KMS-11 (cell line): ENCODE data around the gene BRF1.

Source experiments
- H2AFZ ChIP-seq: fragments of 200-600 bp; sonication (generic); 2 replicates; pipeline ENCODE4 v1.6.1; 2016; ENCODE audit warnings: antibody characterized with exemption, mixed run types, low read depth
- H3K27ac ChIP-seq: fragments of 200-600 bp; sonication (generic); 2 replicates; pipeline ENCODE4 v1.6.1; 2016; ENCODE audit warnings: mild to moderate bottlenecking, mixed run types
- H3K27me3 ChIP-seq: fragments of 200-600 bp; sonication (generic); 2 replicates; pipeline ENCODE4 v1.6.1; 2017; ENCODE audit warnings: mild to moderate bottlenecking, low read depth, mixed run types, moderate library complexity; ENCODE audit not compliant: insufficient read depth
- H3K36me3 ChIP-seq: fragments of 200-600 bp; sonication (generic); 2 replicates; pipeline ENCODE4 v1.6.1; 2017; ENCODE audit warnings: mild to moderate bottlenecking, mixed run types; ENCODE audit not compliant: insufficient read depth
- H3K4me1 ChIP-seq: fragments of 200-600 bp; sonication (generic); 2 replicates; pipeline ENCODE4 v1.6.1; 2016; ENCODE audit warnings: mild to moderate bottlenecking, low read depth, mixed run types; ENCODE audit not compliant: poor library complexity, severe bottlenecking
- H3K4me2 ChIP-seq: fragments of 200-600 bp; sonication (generic); 2 replicates; pipeline ENCODE4 v1.7.0; 2016; ENCODE audit warnings: mild to moderate bottlenecking, mixed run types
- H3K4me3 ChIP-seq: fragments of 200-600 bp; sonication (generic); IDR thresholded peaks from 2 replicates; pipeline ENCODE4 v1.6.1; 2017; ENCODE audit warnings: low read depth, low read length, mixed read lengths; ENCODE audit not compliant: insufficient read depth
- H3K79me2 ChIP-seq: fragments of 200-600 bp; sonication (generic); 2 replicates; pipeline ENCODE4 v1.6.1; 2016; ENCODE audit warnings: low read depth, mixed run types; ENCODE audit not compliant: insufficient read depth
- H3K9ac ChIP-seq: fragments of 200-600 bp; sonication (generic); 2 replicates; pipeline ENCODE4 v1.6.1; 2016; ENCODE audit warnings: mild to moderate bottlenecking, mixed run types
- H4K20me1 ChIP-seq: fragments of 200-600 bp; sonication (generic); 2 replicates; pipeline ENCODE4 v1.6.1; 2016; ENCODE audit warnings: mild to moderate bottlenecking, mixed run types; ENCODE audit not compliant: insufficient read depth
- CTCF ChIP-seq: fragments of 200-600 bp; sonication (generic); conservative IDR thresholded peaks from 2 replicates; pipeline ENCODE4 v1.6.1; 2017; ENCODE audit warnings: low read depth, mild to moderate bottlenecking, antibody characterized with exemption, low read length, moderate library complexity, mixed read lengths

BRF1 gene

GRCh38 chr14:105261781-105262180 is 39.0 kb downstream of the BRF1 start:
- no peak overlapping the region for H3K4me3 ChIP-seq
- H3K27me3 ChIP-seq: no peaks in the 10 kb centered on the region
- no peak overlapping the region for H2AFZ ChIP-seq
- no peaks in the 10 kb centered on the region for H3K36me3 ChIP-seq
- TF ChIP-seq CTCF: no peak
- H3K4me1 ChIP-seq: no peaks in the 10 kb centered on the region
- H3K27ac ChIP-seq: no peak overlapping the region
- H4K20me1 ChIP-seq: no peaks in the 10 kb centered on the region
- no peak overlapping the region for H3K4me2 ChIP-seq
- H3K79me2 ChIP-seq: no peaks in the 10 kb centered on the region
- no peak overlapping the region for H3K9ac ChIP-seq

DNA sequence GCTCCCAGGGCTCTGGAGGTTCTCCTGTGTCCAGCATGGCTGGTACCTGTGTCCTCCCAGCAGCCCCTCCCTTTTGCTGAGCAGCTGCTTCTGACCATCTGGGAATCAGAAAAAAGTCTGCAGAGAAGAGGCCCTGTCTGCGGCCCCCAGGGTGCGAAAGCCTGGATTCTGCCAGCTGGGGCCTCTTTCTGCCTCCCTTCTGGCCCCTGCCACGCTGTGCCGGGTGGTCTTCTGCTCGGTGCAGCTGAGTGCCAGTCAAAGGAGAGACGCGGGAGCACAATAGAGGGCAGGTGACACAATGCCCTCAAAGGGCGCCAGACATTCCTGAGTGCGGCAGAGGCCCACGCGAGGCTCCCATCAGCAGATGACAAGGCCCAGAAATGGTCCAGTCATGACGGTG is 39.8 kb downstream of the BRF1 start:
- no peak overlapping the region for H3K4me3 ChIP-seq
- no peaks in the 10 kb centered on the region for H3K79me2 ChIP-seq
- no peak for TF ChIP-seq CTCF
- peaks cover 4% of the 10 kb centered on the region for H3K4me1 ChIP-seq
- H3K27me3 ChIP-seq: no peaks in the 10 kb centered on the region
- H3K27ac ChIP-seq: no peak overlapping the region
- H4K20me1 ChIP-seq: no peaks in the 10 kb centered on the region
- H2AFZ ChIP-seq: no peak overlapping the region
- no peak overlapping the region for H3K9ac ChIP-seq
- H3K36me3 ChIP-seq: no peaks in the 10 kb centered on the region
- no peak overlapping the region for H3K4me2 ChIP-seq

- no peaks in the 10 kb centered on the region for H3K36me3 ChIP-seq
- no peak overlapping the region for H3K4me3 ChIP-seq
- TF ChIP-seq CTCF: no peak
- H3K27ac ChIP-seq: no peak overlapping the region
- H2AFZ ChIP-seq: no peak overlapping the region
- H4K20me1 ChIP-seq: no peaks in the 10 kb centered on the region
- no peak overlapping the region for H3K4me2 ChIP-seq
- no peak overlapping the region for H3K9ac ChIP-seq
- peaks cover 20% of the 10 kb centered on the region for H3K4me1 ChIP-seq
- no peaks in the 10 kb centered on the region for H3K79me2 ChIP-seq
- no peaks in the 10 kb centered on the region for H3K27me3 ChIP-seq
These were observed 42.0 kb downstream of the BRF1 start for GRCh38 chr14:105258846-105259245.

DNA sequence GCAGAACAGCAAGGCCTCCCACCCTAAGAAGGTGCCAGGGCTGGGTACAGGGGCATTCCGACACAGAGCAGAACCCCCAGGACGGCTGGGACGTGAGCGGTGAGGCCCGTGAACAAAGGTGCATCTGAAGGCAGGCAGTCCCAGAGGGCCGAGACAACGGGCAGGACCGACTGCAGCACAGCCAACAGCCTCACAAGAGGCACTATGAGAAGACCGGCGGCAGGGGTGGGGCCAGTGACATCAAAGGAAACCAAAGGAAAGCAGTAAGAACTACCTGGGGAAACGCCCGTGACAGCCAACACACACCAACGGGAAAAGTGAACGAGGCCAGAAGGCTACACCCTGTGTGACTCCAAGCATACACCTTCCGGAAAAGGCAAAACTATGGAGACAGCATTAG is 43.3 kb downstream of the BRF1 start:
- no peak overlapping the region for H3K27ac ChIP-seq
- H3K27me3 ChIP-seq: no peaks in the 10 kb centered on the region
- no peaks in the 10 kb centered on the region for H3K79me2 ChIP-seq
- H3K9ac ChIP-seq: no peak overlapping the region
- H2AFZ ChIP-seq: no peak overlapping the region
- H3K4me1 ChIP-seq: peaks cover 20% of the 10 kb centered on the region
- no peak overlapping the region for H3K4me3 ChIP-seq
- H3K4me2 ChIP-seq: no peak overlapping the region
- H3K36me3 ChIP-seq: no peaks in the 10 kb centered on the region
- no peaks in the 10 kb centered on the region for H4K20me1 ChIP-seq
- TF ChIP-seq CTCF: no peak
